ENCODE data around the gene SLC11A2. TPM values are rescaled to one million over a fixed set of nuclear protein-coding genes. Genes with fewer than 3 reads are reported as not detected.

The SLC11A2 gene
- total RNA-seq, 1 donor from 2014 or later: 21.5 TPM

GRCh38 chr12:51055060-51055459, 28.9 kb upstream of the SLC11A2 start:
- no peak overlapping the region for H3K27ac ChIP-seq
- DNase-seq (ENCODE audit: low spot score in 2 of 2): no peak
- TF ChIP-seq, protein P1, sequence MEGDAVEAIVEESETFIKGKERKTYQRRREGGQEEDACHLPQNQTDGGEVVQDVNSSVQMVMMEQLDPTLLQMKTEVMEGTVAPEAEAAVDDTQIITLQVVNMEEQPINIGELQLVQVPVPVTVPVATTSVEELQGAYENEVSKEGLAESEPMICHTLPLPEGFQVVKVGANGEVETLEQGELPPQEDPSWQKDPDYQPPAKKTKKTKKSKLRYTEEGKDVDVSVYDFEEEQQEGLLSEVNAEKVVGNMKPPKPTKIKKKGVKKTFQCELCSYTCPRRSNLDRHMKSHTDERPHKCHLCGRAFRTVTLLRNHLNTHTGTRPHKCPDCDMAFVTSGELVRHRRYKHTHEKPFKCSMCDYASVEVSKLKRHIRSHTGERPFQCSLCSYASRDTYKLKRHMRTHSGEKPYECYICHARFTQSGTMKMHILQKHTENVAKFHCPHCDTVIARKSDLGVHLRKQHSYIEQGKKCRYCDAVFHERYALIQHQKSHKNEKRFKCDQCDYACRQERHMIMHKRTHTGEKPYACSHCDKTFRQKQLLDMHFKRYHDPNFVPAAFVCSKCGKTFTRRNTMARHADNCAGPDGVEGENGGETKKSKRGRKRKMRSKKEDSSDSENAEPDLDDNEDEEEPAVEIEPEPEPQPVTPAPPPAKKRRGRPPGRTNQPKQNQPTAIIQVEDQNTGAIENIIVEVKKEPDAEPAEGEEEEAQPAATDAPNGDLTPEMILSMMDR (IDR thresholded peaks at IDR 0.05): no peak
- no peak overlapping the region for H3K4me3 ChIP-seq
- intact Hi-C loops (cut with DNase I): no loop called here
- peaks cover 50 to 79% of the 10 kb centered on the region in 2 donors for H3K36me3 ChIP-seq
- H3K9me3 ChIP-seq: no peaks in the 10 kb centered on the region
- no peaks in the 10 kb centered on the region for H3K4me1 ChIP-seq
- H3K27me3 ChIP-seq: no peaks in the 10 kb centered on the region

GRCh38 chr12:51051787-51052186, 25.6 kb upstream of the SLC11A2 start:
- TF ChIP-seq, protein P1 (IDR thresholded peaks at IDR 0.05): no peak
- H3K27me3 ChIP-seq: no peaks in the 10 kb centered on the region
- intact Hi-C loops (cut with DNase I): no loop called here
- H3K4me1 ChIP-seq: peaks cover 8 to 17% of the 10 kb centered on the region in 2 donors
- H3K27ac ChIP-seq: no peak overlapping the region
- H3K9me3 ChIP-seq: no peaks in the 10 kb centered on the region
- H3K36me3 ChIP-seq: peaks cover 22 to 49% of the 10 kb centered on the region in 2 donors
- no peak for DNase-seq (ENCODE audit: low spot score in 2 of 2)
- H3K4me3 ChIP-seq: no peak overlapping the region

GRCh38 chr12:51049525-51049924, 23.3 kb upstream of the SLC11A2 start:
- H3K27ac ChIP-seq: no peak overlapping the region
- H3K4me3 ChIP-seq: peak overlapping the region; percentile 93 to 95
- H3K9me3 ChIP-seq: no peaks in the 10 kb centered on the region
- intact Hi-C loops (cut with DNase I): loop anchor here (2.0 to 5.0 kb wide), 3 partner anchors 123 to 293 kb away; partner anchors contain the start of genes DAZAP2 and TFCP2
- TF ChIP-seq, protein P1 (IDR thresholded peaks at IDR 0.05): no peak
- H3K27me3 ChIP-seq: no peaks in the 10 kb centered on the region
- peaks cover 8 to 17% of the 10 kb centered on the region in 2 donors for H3K4me1 ChIP-seq
- no peak for DNase-seq (ENCODE audit: low spot score in 2 of 2)
- peaks cover 14 to 26% of the 10 kb centered on the region in 2 donors for H3K36me3 ChIP-seq

DNA sequence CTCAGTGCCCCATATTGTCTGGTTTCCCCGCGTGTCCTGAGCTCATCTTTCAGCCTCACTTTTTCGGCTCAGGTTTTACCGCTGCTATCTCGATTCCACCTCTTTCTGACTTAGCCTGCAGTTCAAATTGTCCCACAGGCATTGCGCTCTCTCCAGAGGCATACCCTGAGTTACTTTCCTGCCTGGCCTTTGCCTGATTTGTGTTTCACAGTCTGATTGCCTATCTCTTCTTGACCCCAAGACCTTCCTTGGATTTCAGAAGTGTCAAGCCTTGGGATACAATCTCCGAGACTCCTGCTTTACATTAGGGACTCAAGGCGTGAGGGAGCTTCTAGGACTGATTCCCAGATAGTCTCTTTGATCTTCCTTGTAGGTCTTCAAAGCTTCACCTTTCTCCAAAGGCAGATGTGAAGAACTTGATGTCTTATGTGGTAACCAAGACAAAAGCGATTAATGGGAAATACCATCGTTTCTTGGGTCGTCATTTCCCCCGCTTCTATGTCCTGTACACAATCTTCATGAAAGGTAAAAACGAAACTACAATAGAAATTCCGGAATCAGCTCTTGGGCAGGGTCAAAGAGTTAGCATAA, 22.6 kb upstream of the SLC11A2 start:
- TF ChIP-seq, protein P1 (IDR thresholded peaks at IDR 0.05): no peak
- Histone ChIP-seq H3K27me3 (no peaks in the 10 kb centered on the region), H3K36me3 (peaks cover 6 to 18% of the 10 kb centered on the region in 2 donors), H3K9me3 (no peaks in the 10 kb centered on the region), H3K27ac (peak overlapping the region; percentile 94 to 95), H3K4me3 (peak overlapping the region; percentile 93 to 95), H3K4me1 (peaks cover 8 to 17% of the 10 kb centered on the region in 2 donors)
- intact Hi-C loops (cut with DNase I): loop anchor here (1.0 to 5.0 kb wide), 5 partner anchors 22 to 294 kb away; partner anchors contain the start of genes CSRNP2, DAZAP2, SLC11A2 and TFCP2
- DNase-seq (ENCODE audit: low spot score in 2 of 2): no peak

GRCh38 chr12:51047655-51048540, 21.7 kb upstream of the SLC11A2 start, which contains the start of gene LETMD1:
Gene LETMD1 (plus strand): TSS chr12:51048327. CDS start chr12:51048357, 30 bp downstream.
- TF ChIP-seq, protein P1 (IDR thresholded peaks at IDR 0.05): peak; percentile 85 to 93 (median 91)
- Histone ChIP-seq H3K4me1 (peaks cover 8 to 17% of the 10 kb centered on the region in 2 donors), H3K27me3 (no peaks in the 10 kb centered on the region), H3K27ac (peak within 1 kb of the TSS; percentile 94 to 95), H3K36me3 (peaks cover 5 to 12% of the 10 kb centered on the region in 2 donors), H3K4me3 (peak within 1 kb of the TSS; percentile 93 to 95), H3K9me3 (no peaks in the 10 kb centered on the region)
- intact Hi-C loops (cut with DNase I): loop anchor here (1.0 to 5.0 kb wide), 5 partner anchors 22 to 294 kb away; partner anchors contain the start of genes CSRNP2, DAZAP2, SLC11A2 and TFCP2
- DNase-seq (ENCODE audit: low spot score in 2 of 2): peak; percentile 87 to 97
